ENCODE data around the gene LILRA2. TPM values are rescaled to one million over a fixed set of nuclear protein-coding genes. Genes with fewer than 3 reads are reported as not detected.
"Not testable (repeated sequence)": the region's sequence is repeated elsewhere in the genome, so short reads cannot be mapped to it uniquely, and the experiment has no call there.

The LILRA2 gene
- total RNA-seq, 1 experiment from 2014 or later: not detected

GRCh38 chr19:54572696-54573311 lies 786 bp upstream of the LILRA2 start:
- ATAC-seq (no peak), DNase-seq (ENCODE audit: low spot score) (no peak)
- H3K27me3 Mint-ChIP-seq (ENCODE audit: low read depth): no peaks in the 10 kb centered on the region; the same call in 1 of the 2 replicates
- H3K27ac Mint-ChIP-seq: no peak overlapping the region
- H3K4me1 Mint-ChIP-seq: 0 out of 2 replicates have a peak, but pooled peaks cover 2% of the 10 kb centered on the region
- H3K4me3 Mint-ChIP-seq: no peak overlapping the region
- no peak for TF ChIP-seq HMGXB4 (CRISPR knock-in tag; IDR thresholded peaks at IDR 0.05)
- TF ChIP-seq CREM (CRISPR knock-in tag; IDR thresholded peaks at IDR 0.05): no peak
- no peak for TF ChIP-seq ZBTB43 (CRISPR knock-in tag; IDR thresholded peaks at IDR 0.05)
- no peak for TF ChIP-seq SP1 (CRISPR knock-in tag; conservative IDR thresholded peaks at IDR 0.05)
- no peak for TF ChIP-seq JUN (CRISPR knock-in tag; IDR thresholded peaks at IDR 0.05)
- TF ChIP-seq USF1 (CRISPR knock-in tag; IDR thresholded peaks at IDR 0.05): no peak
- TF ChIP-seq ZNF138 (CRISPR knock-in tag; conservative IDR thresholded peaks at IDR 0.05): no peak
- H3K36me3 Mint-ChIP-seq: peaks cover 34% of the 10 kb centered on the region
- CTCF ChIA-PET: interaction anchor here (0.5 to 0.6 kb wide), 2 partner anchors 319 to 1109 kb away, joined by 4 read pairs; no protein-coding TSS in a partner anchor
- POLR2A ChIA-PET: no interaction called here
- H3K9me3 Mint-ChIP-seq: peaks cover 75% of the 10 kb centered on the region

- DNase-seq (ENCODE audit: low spot score): no peak
- no peak for ATAC-seq
- no peak for TF ChIP-seq ATF1 (CRISPR knock-in tag; IDR thresholded peaks at IDR 0.05)
- Mint-ChIP-seq H3K9me3 (peaks cover 68% of the 10 kb centered on the region), H3K27ac (no peak overlapping the region), H3K4me3 (no peak overlapping the region), H3K27me3 (ENCODE audit: low read depth) (peaks cover 7% of the 10 kb centered on the region), H3K4me1 (0 out of 2 replicates have a peak, but pooled peaks cover 2% of the 10 kb centered on the region), H3K36me3 (peaks cover 33% of the 10 kb centered on the region)
- POLR2A ChIA-PET: no interaction called here
- CTCF ChIA-PET: no interaction called here
Measured at GRCh38 chr19:54574051-54574450, 461 bp downstream of the LILRA2 start.

- no peak overlapping the region for H3K27ac Mint-ChIP-seq
- no peak for ATAC-seq
- H3K36me3 Mint-ChIP-seq: peaks cover 38% of the 10 kb centered on the region
- no peak for DNase-seq (ENCODE audit: low spot score)
- peaks cover 11% of the 10 kb centered on the region for H3K27me3 Mint-ChIP-seq (ENCODE audit: low read depth)
- no peak for TF ChIP-seq MYBL2 (CRISPR knock-in tag; IDR thresholded peaks at IDR 0.05)
- no peak for TF ChIP-seq STAT6 (CRISPR knock-in tag; conservative IDR thresholded peaks at IDR 0.05; ENCODE audit: low read depth)
- no peak for TF ChIP-seq NFATC4 (CRISPR knock-in tag; IDR thresholded peaks at IDR 0.05)
- no peak for TF ChIP-seq ATF1 (CRISPR knock-in tag; IDR thresholded peaks at IDR 0.05)
- TF ChIP-seq PRDM15 (CRISPR knock-in tag; IDR thresholded peaks at IDR 0.05): no peak
- no peak for TF ChIP-seq GABPB1 (CRISPR knock-in tag; IDR thresholded peaks at IDR 0.05)
- no peak for TF ChIP-seq ZNF232 (CRISPR knock-in tag; IDR thresholded peaks at IDR 0.05)
- POLR2A ChIA-PET: no interaction called here
- no peak overlapping the region for H3K4me3 Mint-ChIP-seq
- peaks cover 68% of the 10 kb centered on the region for H3K9me3 Mint-ChIP-seq
- H3K4me1 Mint-ChIP-seq: 0 out of 2 replicates have a peak, but pooled peaks cover 2% of the 10 kb centered on the region
- CTCF ChIA-PET: no interaction called here
Measured at GRCh38 chr19:54574527-54575056, 1.0 kb downstream of the LILRA2 start.

- ATAC-seq; DNase-seq (ENCODE audit: low spot score); POLR2A ChIA-PET; H3K4me3 Mint-ChIP-seq; H3K27ac Mint-ChIP-seq; H3K4me1 Mint-ChIP-seq; CTCF ChIA-PET: not testable (repeated sequence)
- Mint-ChIP-seq H3K27me3 (ENCODE audit: low read depth) (peaks cover 11% of the 10 kb centered on the region), H3K36me3 (peaks cover 42% of the 10 kb centered on the region), H3K9me3 (peaks cover 68% of the 10 kb centered on the region)
Measured at GRCh38 chr19:54575205-54575604, 1.6 kb downstream of the LILRA2 start.

All from WTC11 (cell line).